Measurements from ENCODE around the gene PDIA2. TPM values are rescaled to one million over a fixed set of nuclear protein-coding genes. Genes with fewer than 3 reads are reported as not detected.
"Not testable (repeated sequence)": the region's sequence is repeated elsewhere in the genome, so short reads cannot be mapped to it uniquely, and the experiment has no call there.

Gene PDIA2, protein sequence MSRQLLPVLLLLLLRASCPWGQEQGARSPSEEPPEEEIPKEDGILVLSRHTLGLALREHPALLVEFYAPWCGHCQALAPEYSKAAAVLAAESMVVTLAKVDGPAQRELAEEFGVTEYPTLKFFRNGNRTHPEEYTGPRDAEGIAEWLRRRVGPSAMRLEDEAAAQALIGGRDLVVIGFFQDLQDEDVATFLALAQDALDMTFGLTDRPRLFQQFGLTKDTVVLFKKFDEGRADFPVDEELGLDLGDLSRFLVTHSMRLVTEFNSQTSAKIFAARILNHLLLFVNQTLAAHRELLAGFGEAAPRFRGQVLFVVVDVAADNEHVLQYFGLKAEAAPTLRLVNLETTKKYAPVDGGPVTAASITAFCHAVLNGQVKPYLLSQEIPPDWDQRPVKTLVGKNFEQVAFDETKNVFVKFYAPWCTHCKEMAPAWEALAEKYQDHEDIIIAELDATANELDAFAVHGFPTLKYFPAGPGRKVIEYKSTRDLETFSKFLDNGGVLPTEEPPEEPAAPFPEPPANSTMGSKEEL
- polyA plus RNA-seq (ENCODE audit: insufficient read length in 3 of 3), result 1 to 10 TPM in 2 of 3 donors, under 1 TPM in 1; 0.58 to 2.4 (median 1.4) TPM
- long read RNA-seq, donor 1, result 0 reads
- long read RNA-seq, donor 2, result 0 reads
- long read RNA-seq, donor 3, result 0 reads
- long read RNA-seq, donor 4, result 0 reads
- long read RNA-seq, donor 5, result 0 reads
- long read RNA-seq, donor 6, result 0 reads
- long read RNA-seq, donor 7, result 0 reads
- long read RNA-seq, donor 8, result 0 reads
- long read RNA-seq, donor 9, result 0 reads
- long read RNA-seq, donor 10, result 0 reads
- long read RNA-seq, donor 11, result 0 reads
- long read RNA-seq, donor 12, result 0 reads
- long read RNA-seq, donor 13, result 0 reads
- long read RNA-seq, donor 14, result 0 reads
- long read RNA-seq, donor 15, result 0 reads
- long read RNA-seq, donor 16, result 0 reads

DNA sequence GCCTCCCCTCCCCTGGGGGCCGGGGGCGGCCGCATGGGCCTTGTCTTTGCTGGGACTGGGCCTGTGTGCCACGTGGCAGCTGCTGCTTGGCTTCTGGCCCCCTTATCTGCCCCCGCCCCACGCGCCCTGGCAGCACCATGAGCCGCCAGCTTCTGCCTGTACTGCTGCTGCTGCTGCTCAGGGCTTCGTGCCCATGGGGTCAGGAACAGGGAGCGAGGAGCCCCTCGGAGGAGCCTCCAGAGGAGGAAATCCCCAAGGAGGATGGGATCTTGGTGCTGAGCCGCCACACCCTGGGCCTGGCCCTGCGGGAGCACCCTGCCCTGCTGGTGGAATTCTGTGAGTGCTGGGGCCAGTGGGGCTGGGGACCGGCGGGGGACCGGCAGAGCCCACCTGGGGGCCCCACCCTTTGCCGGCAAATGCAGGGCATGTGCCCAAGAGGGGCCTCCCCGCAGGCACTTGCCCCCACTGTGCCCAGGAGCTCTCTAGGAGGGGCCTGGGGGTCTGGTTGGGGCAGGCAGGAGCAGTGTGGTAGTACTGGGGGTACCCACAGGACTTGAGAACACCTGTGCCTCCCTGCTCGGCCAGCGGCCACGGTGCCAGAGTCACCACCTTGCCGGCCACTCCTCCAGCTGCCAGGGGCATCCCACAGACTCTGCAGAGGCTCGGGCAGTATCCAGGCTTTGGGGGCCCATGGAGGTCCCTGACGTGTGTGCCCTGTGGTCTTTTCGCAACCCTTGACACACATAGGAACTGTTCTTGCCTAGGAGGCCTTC lies at the start of gene PDIA2:
TSS of gene PDIA2 (plus strand) at position 132 of the 773 bp plus-strand sequence. CDS start at position 138, 6 bp downstream.
- DNase-seq, result no peak

DNA sequence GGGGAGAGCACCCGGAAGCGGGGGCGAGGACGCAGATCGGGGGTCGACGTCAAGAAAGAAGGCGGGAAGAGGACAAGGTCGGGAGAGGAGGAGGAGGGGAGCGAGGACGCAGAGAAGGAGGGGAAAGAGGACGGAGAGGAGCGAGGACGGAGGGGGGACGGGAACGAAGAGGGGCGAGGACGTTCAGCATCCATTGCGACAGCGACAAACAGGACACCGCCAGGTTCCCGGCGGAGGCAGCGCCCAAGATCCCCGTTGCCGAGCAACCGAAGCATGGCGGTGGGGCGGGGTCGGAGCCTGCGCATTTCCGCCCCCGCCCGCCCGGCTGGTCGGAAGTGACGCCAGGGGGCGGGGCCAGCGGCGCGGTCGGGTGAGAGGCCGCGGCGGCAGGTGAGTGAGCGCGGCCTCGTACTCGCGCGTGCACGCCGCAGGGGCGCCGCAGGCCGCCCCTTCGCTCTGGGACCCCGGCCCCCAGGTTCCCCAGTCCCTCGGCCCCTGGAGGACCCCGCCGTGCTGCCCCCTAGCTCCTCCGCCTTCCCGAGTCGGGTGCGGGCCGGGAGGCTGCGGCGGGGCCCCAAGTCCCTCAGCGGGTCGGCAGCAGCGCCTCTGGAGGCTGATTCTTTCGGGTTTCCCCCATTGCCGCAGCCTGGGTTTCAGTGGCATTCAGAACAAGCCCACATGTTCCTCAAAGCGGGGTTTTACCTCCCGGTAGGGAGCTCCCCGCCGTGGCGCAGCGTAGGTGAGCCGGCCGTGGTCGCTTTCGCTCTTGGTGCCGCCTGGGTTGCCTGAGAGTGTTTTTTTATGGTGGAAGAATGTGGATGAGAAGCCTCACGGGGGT lies 48.3 kb upstream of the PDIA2 start, which contains the start of gene FAM234A:
TSS of gene FAM234A (plus strand) at position 354 of the 838 bp plus-strand sequence. CDS start 19,593 bp downstream, outside the sequence.
- DNase-seq, result peak; percentile 93

DNA sequence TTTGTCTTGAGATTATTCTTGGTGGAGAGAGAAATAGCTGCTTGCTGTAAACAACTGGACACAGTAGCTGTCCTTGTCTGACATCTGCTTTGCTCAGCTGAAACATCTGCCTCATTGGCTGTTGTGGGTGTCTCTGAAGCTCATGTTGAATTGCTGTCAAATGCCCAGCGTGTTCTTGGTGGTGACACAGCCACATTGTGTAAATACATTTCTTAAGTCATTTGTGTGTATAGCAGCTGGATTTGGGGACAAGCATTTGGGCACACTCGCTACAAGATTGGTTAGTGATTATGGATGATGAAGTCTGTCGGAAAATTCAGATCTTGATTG lies 43.1 kb upstream of the PDIA2 start:
- no peak for DNase-seq

DNA sequence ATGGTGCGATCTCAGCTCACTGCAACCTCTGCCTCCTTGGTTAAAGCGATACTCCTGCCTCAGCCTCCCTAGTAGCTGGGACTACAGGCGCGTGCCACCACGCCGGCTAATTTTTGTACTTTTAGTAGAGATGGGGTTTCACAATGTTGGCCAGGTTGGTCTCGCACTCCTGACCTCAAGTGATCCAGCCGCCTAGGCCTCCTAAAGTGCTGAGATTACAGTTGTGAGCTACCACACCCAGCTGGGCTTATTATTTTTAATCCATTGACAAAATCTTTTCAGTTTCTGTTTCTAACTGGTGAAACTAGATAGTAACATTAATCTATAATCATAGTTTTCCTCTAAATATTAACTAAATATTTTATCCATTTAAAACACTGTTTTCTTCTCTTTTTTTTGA lies 42.4 kb upstream of the PDIA2 start:
- no peak for DNase-seq

DNA sequence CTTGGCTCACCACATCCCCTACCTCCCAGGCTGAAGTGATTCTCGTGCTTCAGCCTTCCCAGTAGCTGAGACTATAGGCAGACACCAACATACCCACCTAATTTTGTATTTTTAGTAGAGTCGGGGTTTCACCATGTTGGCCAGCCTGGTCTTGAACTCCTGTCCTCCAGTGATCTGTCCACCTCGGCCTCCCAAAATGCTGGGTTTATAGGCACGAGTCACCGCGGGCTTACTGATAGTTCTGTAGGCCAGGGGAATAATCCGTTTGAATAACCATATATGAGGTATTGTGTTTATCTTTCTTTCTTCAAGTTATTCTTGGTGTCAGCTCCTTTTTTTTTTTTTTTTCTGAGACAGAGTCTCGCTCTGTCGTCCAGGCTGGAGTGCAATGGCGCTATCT lies 40.7 kb upstream of the PDIA2 start:
- no peak for DNase-seq

DNA sequence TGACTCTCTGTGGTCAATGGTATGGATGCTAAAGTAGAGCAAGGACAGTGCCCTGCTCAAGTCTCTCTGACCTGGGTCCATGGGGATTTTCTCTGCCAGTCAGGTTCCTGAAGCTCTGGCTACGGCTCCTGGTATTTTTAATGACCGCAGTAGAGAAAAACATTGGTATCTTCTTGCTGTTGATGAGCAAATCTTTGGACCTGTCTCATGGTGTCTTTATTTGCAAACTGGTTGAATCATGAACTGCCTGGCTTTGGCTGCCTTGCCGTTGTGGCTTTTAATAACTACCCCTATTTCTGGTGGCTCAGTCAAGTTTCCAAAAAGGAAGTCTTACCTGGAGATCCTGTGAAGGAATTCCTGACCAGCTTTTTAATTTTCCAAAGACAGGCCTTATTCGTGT lies 39.6 kb upstream of the PDIA2 start:
- DNase-seq, result no peak

DNA sequence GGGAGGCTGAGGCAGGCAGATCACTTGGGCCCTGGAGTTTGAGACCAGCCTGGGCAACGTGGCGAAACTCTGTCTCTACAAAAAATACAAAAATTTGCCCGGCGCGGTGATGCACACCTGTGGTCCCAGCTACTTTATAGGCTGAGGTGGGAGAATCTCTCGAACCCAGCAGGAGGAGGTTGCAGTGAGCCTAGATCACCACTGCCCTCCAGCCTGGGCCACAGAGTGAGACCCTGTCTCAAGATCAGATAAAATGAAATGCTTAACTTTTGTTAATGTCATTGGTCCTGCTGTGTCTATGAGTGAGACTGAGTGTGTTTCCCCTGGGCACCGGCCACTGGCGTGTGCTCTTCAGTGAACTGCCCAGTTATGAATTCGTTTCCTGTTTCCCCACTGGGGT lies 37.9 kb upstream of the PDIA2 start:
- no peak for DNase-seq

DNA sequence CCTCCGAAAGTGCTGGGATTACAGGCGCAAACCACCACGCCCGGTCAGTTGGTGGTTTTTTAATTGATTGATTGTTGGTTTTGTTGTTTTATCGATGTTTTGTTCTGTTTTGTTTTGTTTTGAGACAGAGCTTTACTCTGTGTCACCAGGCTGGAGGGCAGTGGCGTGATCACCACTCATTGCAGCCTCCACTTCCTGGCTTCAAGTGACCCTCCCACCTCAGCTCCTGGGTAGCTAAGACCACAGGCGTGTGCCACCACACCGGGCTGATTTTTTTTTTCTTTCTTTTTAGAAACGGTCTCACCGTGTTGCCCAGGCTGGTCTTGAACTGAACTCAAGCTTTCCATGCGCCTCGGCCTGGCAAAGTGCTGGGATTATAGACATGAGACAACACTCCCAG lies 35.9 kb upstream of the PDIA2 start:
- DNase-seq, result no peak

DNA sequence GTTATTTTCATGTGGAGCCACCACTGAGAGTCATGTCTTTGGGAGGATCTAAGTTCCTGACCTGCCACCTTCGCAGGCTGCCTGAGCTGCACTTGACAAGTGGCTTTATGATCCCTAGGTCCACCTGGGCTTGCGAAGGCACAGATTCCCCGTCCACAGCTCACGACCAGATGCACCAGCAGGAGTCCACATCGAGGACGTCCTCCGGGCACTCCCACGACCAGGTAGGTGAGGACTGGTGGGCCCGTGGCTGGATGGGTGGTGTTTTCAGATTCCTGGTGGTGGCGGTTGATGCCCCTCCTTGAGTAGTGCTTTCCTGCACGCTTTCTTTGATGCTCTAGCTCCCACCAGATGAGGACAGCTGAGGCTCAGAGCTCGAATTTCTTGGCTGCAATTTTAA lies 33.5 kb upstream of the PDIA2 start:
- DNase-seq, result no peak

DNA sequence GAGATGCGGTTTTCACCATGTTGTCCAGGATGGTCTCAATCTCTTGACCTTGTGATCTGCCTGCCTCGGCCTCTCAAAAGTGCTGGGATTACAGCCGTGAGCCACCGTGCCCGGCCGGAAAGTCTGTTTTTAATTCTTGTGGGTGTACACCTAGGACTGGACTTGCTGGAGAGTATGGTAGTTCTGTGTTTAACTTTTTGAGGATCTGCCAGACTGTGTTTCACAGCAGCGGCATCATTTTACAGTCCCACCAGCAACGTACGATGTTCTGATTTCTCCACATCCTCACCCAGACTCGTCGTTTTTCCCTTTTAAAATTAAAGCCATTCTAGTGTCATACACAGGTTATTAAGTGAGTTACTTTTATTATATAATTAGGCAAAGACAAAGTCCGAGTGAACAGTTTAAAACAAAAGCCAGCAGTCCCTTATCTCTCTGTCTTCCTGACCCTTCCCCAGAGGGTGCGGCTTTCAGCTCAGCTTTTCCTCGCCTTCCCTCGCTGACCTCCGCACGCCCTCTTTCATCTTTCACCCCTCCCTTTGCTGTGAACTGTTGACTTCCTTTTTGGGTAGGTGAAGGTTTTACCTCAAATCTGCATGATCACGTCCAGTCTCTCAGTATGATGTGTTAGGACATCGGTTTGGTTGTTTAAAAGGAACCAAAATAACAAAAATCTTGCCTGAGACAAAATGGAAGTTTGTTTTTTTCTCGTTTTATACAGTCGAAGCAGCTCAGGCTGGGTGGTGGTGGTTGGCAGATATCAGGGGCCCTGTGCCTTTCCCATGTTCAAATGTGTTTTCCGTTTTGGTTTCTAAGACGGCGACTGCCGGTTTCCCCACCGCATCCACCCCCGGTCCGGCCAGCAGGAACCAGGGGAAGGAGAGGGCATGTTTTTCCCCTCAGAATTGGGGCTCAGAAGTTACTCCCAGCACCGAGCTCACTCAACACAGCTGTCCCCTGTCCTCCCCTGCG lies 30.3 kb upstream of the PDIA2 start:
- no peak for DNase-seq

DNA sequence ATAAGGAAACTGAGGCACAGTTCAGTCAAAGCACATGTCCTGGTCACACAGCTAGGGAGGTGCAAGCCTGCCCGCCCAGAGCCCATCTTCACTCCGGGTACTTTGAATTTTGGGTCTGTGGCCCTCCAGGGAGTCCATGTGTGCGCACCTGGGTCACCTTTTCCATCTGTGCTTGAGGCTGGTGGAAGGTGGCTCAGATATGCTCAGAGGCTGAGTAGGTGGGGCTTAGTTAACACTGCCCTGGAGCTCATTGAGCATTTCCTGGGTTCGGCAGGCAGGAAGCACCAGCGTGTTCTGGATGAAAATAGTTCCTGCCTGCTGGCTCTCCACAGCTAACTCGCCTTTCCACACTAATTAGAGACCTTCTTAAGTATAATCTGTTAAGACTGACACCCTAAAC lies 29.1 kb upstream of the PDIA2 start:
- DNase-seq, result no peak

DNA sequence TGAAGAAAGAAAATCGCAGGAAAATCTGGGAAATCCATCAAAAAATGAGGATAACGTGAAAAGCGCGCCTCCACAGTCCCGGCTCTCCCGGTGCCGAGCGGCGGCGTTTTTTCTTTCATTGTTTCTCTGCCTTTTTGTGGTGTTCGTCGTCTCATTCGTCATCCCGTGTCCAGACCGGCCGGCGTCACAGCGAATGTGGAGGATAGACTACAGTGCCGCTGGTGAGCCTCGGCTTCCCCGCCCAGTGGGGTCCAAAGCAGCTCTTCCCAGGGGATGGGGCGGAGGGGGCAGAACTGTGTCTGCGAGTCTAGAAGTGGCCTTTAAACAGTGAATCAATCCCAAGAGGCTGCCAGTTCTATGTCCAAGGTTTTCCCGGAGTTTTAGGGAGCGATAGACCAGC lies 28.5 kb upstream of the PDIA2 start:
- DNase-seq, result no peak

DNA sequence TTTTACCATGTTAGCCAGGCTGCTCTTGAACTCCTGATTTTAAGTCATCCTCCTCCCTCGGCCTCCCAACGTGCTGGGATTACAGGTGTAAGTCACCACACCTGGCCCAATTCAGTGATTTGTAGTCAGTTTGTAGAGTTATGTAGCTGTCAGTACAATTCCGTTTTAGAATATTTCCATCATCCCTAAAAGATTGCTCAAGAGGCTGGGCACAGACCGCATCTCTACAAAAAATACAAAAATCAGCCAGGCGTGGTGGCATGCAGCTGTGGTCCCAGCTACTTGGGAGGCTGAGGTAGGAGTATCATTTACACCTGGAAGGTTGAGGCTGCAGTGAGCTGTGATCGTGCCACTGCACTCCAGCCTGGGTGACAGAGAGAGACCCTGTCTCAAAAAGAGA lies 27.8 kb upstream of the PDIA2 start:
- DNase-seq, result no peak

DNA sequence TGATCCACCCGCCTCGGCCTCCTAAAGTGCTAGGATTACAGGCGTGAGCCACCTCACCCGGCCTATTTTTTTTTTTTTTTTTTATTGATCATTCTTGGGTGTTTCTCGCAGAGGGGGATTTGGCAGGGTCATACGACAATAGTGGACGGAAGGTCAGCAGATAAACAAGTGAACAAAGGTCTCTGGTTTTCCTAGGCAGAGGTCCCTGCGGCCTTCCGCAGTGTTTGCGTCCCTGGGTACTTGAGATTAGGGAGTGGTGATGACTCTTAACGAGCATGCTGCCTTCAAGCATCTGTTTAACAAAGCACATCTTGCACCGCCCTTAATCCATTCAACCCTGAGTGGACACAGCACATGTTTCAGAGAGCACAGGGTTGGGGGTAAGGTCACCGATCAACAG lies 24.9 kb upstream of the PDIA2 start:
- DNase-seq, result not testable (repeated sequence)

DNA sequence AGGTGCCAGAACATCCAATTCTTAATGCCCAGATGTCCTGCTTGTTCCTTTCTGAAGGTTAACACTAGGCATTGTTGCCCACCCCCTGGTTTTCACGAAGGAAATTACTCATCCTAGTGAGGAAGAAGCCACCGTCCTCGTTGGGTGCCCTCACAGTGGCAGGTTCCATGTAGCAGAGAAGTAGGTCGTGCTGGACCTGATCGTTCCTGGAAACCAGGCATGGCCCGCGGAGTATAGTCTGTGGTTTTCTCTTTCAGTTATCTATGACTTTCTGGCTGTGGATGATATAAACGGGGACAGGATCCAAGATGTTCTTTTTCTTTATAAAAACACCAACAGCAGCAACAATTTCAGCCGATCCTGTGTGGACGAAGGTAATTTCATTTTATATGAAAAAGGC lies 23.7 kb upstream of the PDIA2 start:
- no peak for DNase-seq

DNA sequence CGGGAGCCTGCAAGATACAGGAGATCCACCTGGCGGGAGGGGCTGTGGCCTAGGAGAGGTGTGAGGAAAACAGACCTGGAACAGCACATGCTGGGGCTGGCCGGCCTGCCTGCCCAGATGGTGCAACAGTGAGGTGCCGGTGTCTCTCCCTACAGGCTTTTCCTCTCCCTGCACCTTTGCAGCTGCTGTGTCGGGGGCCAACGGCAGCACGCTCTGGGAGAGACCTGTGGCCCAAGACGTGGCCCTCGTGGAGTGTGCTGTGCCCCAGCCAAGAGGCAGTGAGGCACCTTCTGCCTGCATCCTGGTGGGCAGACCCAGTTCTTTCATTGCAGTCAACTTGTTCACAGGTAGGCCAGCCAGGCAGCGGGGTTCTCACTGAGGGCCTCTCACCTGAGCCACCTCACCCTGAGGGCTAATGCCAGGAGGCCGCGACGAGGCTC lies 23.1 kb upstream of the PDIA2 start:
- no peak for DNase-seq

DNA sequence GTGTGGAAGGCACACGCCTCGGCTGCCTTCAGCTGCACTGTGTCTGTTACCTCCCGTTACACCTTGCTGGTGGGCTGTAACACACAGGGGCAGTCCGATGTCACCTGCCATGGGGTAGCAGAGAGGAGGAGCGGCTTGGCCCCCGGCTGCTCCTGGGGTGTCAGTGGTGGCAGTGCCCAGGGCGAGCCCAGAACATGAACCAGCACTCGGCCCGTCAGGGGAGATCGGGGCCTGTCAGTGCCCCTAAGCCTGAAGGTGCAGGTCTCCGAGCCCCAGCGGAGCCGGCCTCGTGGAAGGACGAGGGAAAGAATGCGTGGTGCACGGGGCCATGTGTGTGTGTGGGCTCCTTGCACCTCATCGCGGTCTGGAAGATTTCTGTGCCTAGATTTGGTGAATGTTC lies 22.6 kb upstream of the PDIA2 start:
- DNase-seq, result no peak

DNA sequence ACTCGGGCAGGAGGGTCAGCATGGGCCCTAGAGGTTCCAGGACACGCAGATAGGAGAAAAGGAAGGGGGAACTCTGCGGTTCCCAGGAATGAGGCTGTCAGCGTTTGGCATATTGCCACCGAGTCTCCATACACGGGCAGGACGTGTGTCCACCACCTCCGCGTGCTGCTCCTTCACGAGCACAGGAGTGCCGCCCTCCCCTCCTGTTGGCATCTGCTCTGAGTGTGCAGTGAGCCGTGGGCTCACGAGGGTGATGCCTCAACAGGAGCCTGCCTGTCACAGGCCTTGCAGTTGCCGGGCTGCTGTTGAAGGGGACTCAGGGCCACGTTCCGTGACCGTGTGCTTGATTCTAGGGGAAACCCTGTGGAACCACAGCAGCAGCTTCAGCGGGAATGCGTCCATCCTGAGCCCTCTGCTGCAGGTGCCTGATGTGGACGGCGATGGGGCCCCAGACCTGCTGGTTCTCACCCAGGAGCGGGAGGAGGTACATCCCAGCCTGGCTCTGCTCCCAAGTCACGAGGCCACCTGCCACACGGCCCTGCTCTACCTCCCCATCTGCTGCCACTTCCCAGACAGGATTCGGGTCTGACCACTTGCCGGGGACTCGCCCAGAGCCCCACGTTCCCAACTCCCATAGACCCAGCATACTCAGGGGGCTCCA lies 21.8 kb upstream of the PDIA2 start:
- DNase-seq, result no peak

DNA sequence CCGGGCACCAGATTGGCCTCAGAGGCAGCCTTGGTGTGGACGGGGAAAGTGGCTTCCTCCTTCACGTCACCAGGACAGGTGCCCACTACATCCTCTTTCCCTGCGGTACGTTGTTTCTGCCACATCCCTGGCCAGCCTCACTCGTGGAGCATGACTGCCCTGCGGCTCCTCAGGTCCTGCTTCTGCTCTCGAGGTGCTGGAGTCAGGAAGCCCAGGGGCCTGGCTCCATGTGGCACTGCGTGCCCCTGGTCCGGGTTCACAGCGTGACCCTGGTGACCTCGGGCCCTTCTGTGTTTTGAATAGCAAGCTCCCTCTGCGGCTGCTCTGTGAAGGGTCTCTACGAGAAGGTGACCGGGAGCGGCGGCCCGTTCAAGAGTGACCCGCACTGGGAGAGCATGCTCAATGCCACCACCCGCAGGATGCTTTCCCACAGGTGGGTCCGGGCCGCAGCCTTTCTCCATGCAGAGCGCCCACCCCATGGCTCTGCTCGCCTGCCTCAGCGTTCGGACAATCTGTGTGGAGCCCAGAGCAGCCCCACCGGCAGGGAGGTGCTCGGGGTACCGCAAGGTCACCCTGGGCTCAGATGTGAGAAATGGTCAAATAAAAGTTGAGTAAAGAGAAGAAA lies 20.7 kb upstream of the PDIA2 start:
- DNase-seq, result no peak
